Ovary (tissue), 9 donors: ENCODE data around the gene CEP164. TPM values are rescaled to one million over a fixed set of nuclear protein-coding genes. Genes with fewer than 3 reads are reported as not detected.

Experiments used
- DNase-seq, 5 donors: peaks; one replicate each; pipeline ENCODE4 v3.0.0-alpha.2; 2019 to 2020
- H3K27ac ChIP-seq, 2 donors: fragments of 200-600 bp; one replicate each; pipeline versions ENCODE4 v1.5.1 to v1.8.0; 2019 to 2022
- H3K27me3 ChIP-seq: fragments of 200-600 bp; one replicate; pipeline ENCODE4 v1.8.0; 2022
- H3K36me3 ChIP-seq: fragments of 200-600 bp; sonication (generic); one replicate; pipeline ENCODE4 v1.5.1; 2019
- H3K4me1 ChIP-seq: one replicate; pipeline ENCODE4 v1.8.1; 2013; ENCODE audit warnings: mild to moderate bottlenecking, moderate library complexity; ENCODE audit not compliant: insufficient read depth
- H3K4me3 ChIP-seq: fragments of 200-600 bp; sonication (generic); one replicate; pipeline ENCODE4 v1.5.1; 2017
- H3K9me3 ChIP-seq, 2 donors: fragments of 200-600 bp in 1 of 2; sonication (generic) in 1 of 2; one replicate each; pipeline versions ENCODE4 v1.5.1 to v1.8.1; 2013 to 2019; ENCODE audit warnings: mild to moderate bottlenecking in 1 of 2, moderate library complexity in 1 of 2
- EP300 ChIP-seq: sonication (generic); formaldehyde crosslinking; IDR thresholded peaks from one replicate; pipeline ENCODE4 v1.6.1; 2017; ENCODE audit warnings: antibody characterized with exemption
- POLR2A ChIP-seq: fragments of 450-650 bp; IDR thresholded peaks from one replicate; pipeline ENCODE4 v1.6.1; 2017; ENCODE audit warnings: antibody characterized with exemption, mild to moderate bottlenecking, moderate library complexity
- WGBS, 3 donors: extraction: QIAGEN DNeasy Blood & Tissue Kit in 1 of 3; methylation state at CpG; one replicate each; pipeline versions ENCODE4 v1.1.5 to v1.1.7; 2013 to 2017; 5-methylcytosine and 5-hydroxymethylcytosine counted together
- intact Hi-C, 4 donors: fragments of 100-400 bp; cut with DNase I; formaldehyde crosslinking; loops; one replicate each; pipeline versions ENCODE4 v1.11.0 to v1.15.1; 2022 to 2023
- polyA plus RNA-seq, 2 donors: library from polyadenylated mRNA; stranded (reverse); fragments of 200-250 nt in 1 of 2; fragments of 350-450 nt in 1 of 2; fragmentation: Illumina TruSeq in 1 of 2; extraction: RNeasy Lipid Tissue Mini Kit (QIAGEN cat#74804) in 1 of 2; gene quantifications; one replicate each; pipeline ENCODE4 v1.2.3, GENCODE V29; 2013 to 2014
- total RNA-seq, 7 donors: library from RNA; depleted of rRNA in 2 of 7; stranded (reverse); fragments of >200 nt in 2 of 7; fragmentation: NEBNext Ultra II Directional in 3 of 7; extraction: Animal tissue kit (Norgen Biotek cat#: 25700) in 3 of 7; gene quantifications; one replicate each; pipeline versions ENCODE4 v1.1.0 to v1.2.4, GENCODE V29; 2016 to 2023
- TF ChIP-seq, protein P1 (sequence below), 3 donors: fragments of 450-650 bp in 2 of 3; fragments of 200-600 bp in 1 of 3; IDR thresholded peaks; one replicate each; pipeline versions ENCODE4 v1.5.1 to v1.8.0; 2016 to 2022; ENCODE audit warnings: antibody characterized with exemption in 3 of 3, mild to moderate bottlenecking in 1 of 3
- donor health status: DM: no; HTN: no; CAD: no; lungs with moderate emphysema.
- donor health status: DM: no; HTN: no; CAD: no.
- donor health status: Bipolar disorder and iron deficiency.
- donor health status: DM: yes; HTN: yes; CAD: no.
- donor health status: DM: no; HTN: no; CAD: no.
- donor health status: DM: yes; HTN: yes; CAD: no.

Gene CEP164
- total and polyA plus RNA-seq, 9 donors: 18.6 to 50.4 (median 28.0) TPM

DNA sequence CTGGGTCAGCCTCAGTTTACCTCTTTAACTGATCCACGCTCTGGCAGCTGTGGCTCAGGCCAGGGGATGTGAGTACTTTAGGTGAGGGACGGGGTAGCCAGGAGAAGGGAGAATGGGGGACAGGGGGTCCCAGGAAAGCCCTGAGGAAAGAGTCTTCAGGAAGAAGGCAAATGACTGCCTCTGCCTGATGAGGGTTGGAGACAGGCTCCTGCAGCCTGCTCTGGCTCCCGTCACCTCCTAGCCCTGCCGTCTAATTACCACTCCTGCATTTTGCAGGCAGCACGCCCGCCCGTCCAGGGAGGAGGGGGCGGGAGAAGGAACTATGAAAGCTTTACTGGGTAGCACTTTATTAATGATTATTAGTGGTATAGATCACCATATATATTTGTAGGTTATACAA is 116.6 kb downstream of the CEP164 start:
- Histone ChIP-seq H3K4me3 (no peak overlapping the region), H3K27ac (no peak overlapping the region), H3K4me1 (no peaks in the 10 kb centered on the region), H3K36me3 (no peaks in the 10 kb centered on the region), H3K27me3 (no peaks in the 10 kb centered on the region), H3K9me3 (no peaks in the 10 kb centered on the region)
- intact Hi-C loops: loop anchor here in 1 of 4 donors (5.0 kb wide), 1 partner anchor 373 kb away; no protein-coding TSS in a partner anchor
- no peak for DNase-seq
- TF ChIP-seq POLR2A (no peak), EP300 (no peak)
- TF ChIP-seq, protein P1, sequence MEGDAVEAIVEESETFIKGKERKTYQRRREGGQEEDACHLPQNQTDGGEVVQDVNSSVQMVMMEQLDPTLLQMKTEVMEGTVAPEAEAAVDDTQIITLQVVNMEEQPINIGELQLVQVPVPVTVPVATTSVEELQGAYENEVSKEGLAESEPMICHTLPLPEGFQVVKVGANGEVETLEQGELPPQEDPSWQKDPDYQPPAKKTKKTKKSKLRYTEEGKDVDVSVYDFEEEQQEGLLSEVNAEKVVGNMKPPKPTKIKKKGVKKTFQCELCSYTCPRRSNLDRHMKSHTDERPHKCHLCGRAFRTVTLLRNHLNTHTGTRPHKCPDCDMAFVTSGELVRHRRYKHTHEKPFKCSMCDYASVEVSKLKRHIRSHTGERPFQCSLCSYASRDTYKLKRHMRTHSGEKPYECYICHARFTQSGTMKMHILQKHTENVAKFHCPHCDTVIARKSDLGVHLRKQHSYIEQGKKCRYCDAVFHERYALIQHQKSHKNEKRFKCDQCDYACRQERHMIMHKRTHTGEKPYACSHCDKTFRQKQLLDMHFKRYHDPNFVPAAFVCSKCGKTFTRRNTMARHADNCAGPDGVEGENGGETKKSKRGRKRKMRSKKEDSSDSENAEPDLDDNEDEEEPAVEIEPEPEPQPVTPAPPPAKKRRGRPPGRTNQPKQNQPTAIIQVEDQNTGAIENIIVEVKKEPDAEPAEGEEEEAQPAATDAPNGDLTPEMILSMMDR (IDR thresholded peaks at IDR 0.05): no peak
- WGBS, 3 donors: 43 to 68% (median 63%) methylated on average over 8 of the region's 8 CpGs

DNA sequence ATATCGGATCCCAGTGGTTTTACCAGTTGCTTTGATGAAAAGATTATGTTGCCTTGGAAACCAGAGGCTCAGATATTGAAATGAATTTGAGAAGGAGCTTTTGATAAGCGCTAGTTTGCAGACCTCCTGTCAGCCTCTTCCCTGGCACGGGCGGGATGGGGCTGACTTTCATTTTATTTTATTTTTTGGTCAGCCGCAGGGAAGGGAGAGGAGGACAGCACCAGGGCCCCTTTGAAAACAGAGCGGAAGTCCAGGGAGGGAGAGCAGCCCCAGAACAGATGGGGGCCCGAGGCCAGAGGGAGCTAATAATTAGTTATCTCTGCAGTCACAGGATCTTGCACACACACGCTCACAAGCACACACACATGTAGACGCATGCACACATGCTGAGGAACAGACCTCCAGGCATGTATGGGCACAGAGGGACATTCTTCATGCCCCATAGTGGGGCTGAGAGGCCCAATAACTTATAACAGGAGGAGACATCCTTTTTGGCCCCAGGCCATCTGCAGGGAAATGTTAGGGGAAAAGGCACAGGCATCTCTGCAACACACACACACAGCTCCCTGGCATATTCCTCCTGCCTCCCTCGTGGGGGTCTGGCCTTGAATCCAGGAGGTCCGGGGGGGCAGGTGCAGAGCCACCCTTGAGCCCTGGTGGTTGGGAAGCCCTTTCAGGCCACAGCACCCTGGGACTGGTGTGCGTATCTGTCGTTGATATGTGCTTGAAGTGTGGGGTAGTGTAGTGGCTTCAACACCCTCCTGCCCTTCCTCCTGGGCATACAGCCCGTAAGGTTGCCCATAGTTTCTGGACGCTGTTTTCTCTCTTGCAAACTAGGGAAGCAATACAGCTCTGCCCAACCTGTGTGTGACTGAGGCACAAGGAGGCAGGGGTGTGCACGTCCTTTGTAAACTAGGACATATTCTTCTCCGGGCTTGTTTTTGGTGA is 117.3 kb downstream of the CEP164 start:
- Histone ChIP-seq H3K4me3 (no peak overlapping the region), H3K36me3 (no peaks in the 10 kb centered on the region), H3K27ac (no peak overlapping the region), H3K9me3 (no peaks in the 10 kb centered on the region), H3K4me1 (no peaks in the 10 kb centered on the region), H3K27me3 (no peaks in the 10 kb centered on the region)
- intact Hi-C loops: loop anchor here in 1 of 4 donors (5.0 kb wide), 1 partner anchor 372 kb away; no protein-coding TSS in a partner anchor
- TF ChIP-seq EP300 (no peak), POLR2A (no peak)
- TF ChIP-seq, protein P1 (IDR thresholded peaks at IDR 0.05): no peak
- 54 to 65% (median 58%) methylated on average over 17 of the region's 17 CpGs for WGBS, 3 donors
- DNase-seq: no peak

- Histone ChIP-seq H3K27me3 (no peaks in the 10 kb centered on the region), H3K27ac (no peak overlapping the region), H3K36me3 (no peaks in the 10 kb centered on the region), H3K4me3 (no peak overlapping the region), H3K4me1 (no peaks in the 10 kb centered on the region), H3K9me3 (peaks cover 0 to under 1% of the 10 kb centered on the region in 2 donors)
- intact Hi-C loops: no loop called here
- 92 to 93% (median 92%) methylated on average over 9 of the region's 9 CpGs for WGBS, 3 donors
- no peak for DNase-seq
- TF ChIP-seq POLR2A: no peak
- TF ChIP-seq, protein P1 (IDR thresholded peaks at IDR 0.05): no peak
- TF ChIP-seq EP300: no peak
Measured at GRCh38 chr11:117449111-117449693, 121.5 kb downstream of the CEP164 start.

DNA sequence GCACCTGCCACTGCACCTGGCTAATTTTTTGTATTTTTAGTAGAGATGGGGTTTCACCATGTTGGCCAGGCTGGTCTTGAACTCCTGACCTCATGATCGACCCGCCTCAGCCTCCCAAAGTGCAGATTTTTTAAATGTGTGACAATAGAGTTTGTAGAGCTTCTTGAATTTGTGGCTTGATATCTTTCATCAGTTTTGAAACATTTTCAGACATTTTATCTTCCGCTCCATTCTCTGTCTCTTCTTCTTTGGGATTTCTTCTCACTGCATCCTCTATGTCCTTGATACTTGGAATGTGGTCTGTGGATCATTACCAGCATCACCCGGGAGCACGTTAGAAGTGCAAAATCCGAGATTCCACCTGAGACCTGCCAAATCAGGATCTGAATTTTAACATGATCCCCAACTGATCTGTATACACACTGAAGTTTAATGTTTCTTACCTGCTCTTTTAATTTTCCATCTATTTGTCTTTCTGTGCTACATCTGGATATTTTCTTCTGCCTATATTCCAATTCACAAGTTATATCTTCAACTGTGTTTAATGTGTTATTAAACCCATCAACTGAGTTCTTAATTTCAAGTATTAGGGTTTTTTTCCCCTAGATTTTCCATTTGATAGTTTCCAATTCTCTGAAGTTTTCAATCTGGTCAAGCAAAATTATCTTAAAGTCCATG is 126.4 kb downstream of the CEP164 start:
- Histone ChIP-seq H3K9me3 (peaks cover 0 to 5% of the 10 kb centered on the region in 2 donors), H3K27me3 (no peaks in the 10 kb centered on the region), H3K4me3 (no peak overlapping the region), H3K4me1 (no peaks in the 10 kb centered on the region), H3K27ac (no peak overlapping the region), H3K36me3 (no peaks in the 10 kb centered on the region)
- WGBS, 3 donors: 94 to 97% (median 95%) methylated on average over 6 of the region's 6 CpGs
- no peak for TF ChIP-seq EP300
- no peak for TF ChIP-seq POLR2A
- TF ChIP-seq, protein P1 (IDR thresholded peaks at IDR 0.05): no peak
- intact Hi-C loops: no loop called here
- DNase-seq: no peak
